HepG2 (cell line): ENCODE data around the gene LZTR1. TPM values are rescaled to one million over a fixed set of nuclear protein-coding genes. Genes with fewer than 3 reads are reported as not detected.

Experiments used
- ESRRA ChIP-seq: sonication (generic); formaldehyde crosslinking; IDR thresholded peaks from 2 replicates; pipeline ENCODE4 v1.5.1; 2020; ENCODE audit warnings: mild to moderate bottlenecking, low read depth, missing genetic modification reagents
- FUBP1 ChIP-seq: sonication (generic); formaldehyde crosslinking; IDR thresholded peaks from 2 replicates; pipeline ENCODE4 v1.5.1; 2020; ENCODE audit warnings: missing genetic modification reagents, mild to moderate bottlenecking, borderline replicate concordance
- HNRNPLL ChIP-seq: fragments of 200-400 bp; formaldehyde crosslinking; IDR thresholded peaks from 2 replicates; pipeline ENCODE4 v1.6.1; 2017; ENCODE audit warnings: mild to moderate bottlenecking, low read depth, low read length; ENCODE audit not compliant: poor library complexity, severe bottlenecking
- POLR2G ChIP-seq: fragments of 200-400 bp; formaldehyde crosslinking; IDR thresholded peaks from 2 replicates; pipeline ENCODE4 v1.6.1; 2018; ENCODE audit warnings: mild to moderate bottlenecking, low read depth, low read length, moderate library complexity
- RNF219 ChIP-seq: sonication (generic); formaldehyde crosslinking; IDR thresholded peaks from 2 replicates; pipeline ENCODE4 v1.5.0; 2020; ENCODE audit warnings: mild to moderate bottlenecking, missing genetic modification reagents
- TCF7 ChIP-seq: sonication (generic); IDR thresholded peaks from 2 replicates; pipeline ENCODE4 v1.6.1; 2016; ENCODE audit warnings: antibody characterized with exemption, low read depth
- XBP1 ChIP-seq: sonication (generic); formaldehyde crosslinking; IDR thresholded peaks from 2 replicates; pipeline ENCODE4 v1.5.0; 2020; ENCODE audit warnings: missing genetic modification reagents
- ZMAT5 ChIP-seq: sonication (generic); formaldehyde crosslinking; IDR thresholded peaks from 2 replicates; pipeline ENCODE4 v1.5.0; 2020; ENCODE audit warnings: mild to moderate bottlenecking, low read depth, missing genetic modification reagents, borderline replicate concordance
- ZNF207 ChIP-seq: fragments of 450-650 bp; IDR thresholded peaks from 2 replicates; pipeline ENCODE4 v1.6.1; 2016; ENCODE audit warnings: antibody characterized with exemption, borderline replicate concordance
- ZNF263 ChIP-seq: sonication (generic); formaldehyde crosslinking; IDR thresholded peaks from 2 replicates; pipeline ENCODE4 v1.4.0; 2020; ENCODE audit warnings: missing genetic modification reagents
- ZNF687 ChIP-seq: sonication (generic); formaldehyde crosslinking; IDR thresholded peaks from 2 replicates; pipeline ENCODE4 v1.5.1; 2020; ENCODE audit warnings: mild to moderate bottlenecking, missing genetic modification reagents, moderate library complexity
- ZNF839 ChIP-seq: sonication (generic); formaldehyde crosslinking; IDR thresholded peaks from 2 replicates; pipeline ENCODE4 v1.4.0; 2020; ENCODE audit warnings: missing genetic modification reagents, mild to moderate bottlenecking, borderline replicate concordance
- polyA plus RNA-seq, 8 experiments: library from polyadenylated mRNA; depleted of rRNA in 3 of 8; stranded (reverse) in 7 of 8; unstranded in 1 of 8; fragments of >200 nt; fragmentation: Illumina TruSeq in 4 of 8; extraction: Trizol in 4 of 8; gene quantifications; 2 replicates each; pipeline versions ENCODE4 v1.2.1 to v1.2.3, GENCODE V29; 2011 to 2016; ENCODE audit warnings: low read depth in 4 of 8, missing spikeins in 1 of 8, mixed read lengths in 1 of 8; ENCODE audit not compliant: insufficient read depth in 1 of 8
- total RNA-seq, 5 experiments: library from RNA; depleted of rRNA; stranded (reverse); fragments of >200 nt; fragmentation: Illumina TruSeq; extraction: Trizol; gene quantifications; 2 replicates each; pipeline ENCODE4 v1.2.3, GENCODE V29; 2016; ENCODE audit warnings: low read depth in 1 of 5
- TF ChIP-seq, protein P1 (sequence below): sonication (generic); formaldehyde crosslinking; IDR thresholded peaks from 2 replicates; pipeline ENCODE4 v1.8.0; 2022; ENCODE audit warnings: mild to moderate bottlenecking, missing genetic modification reagents, moderate library complexity
- TF ChIP-seq, protein P2 (sequence below): sonication (generic); formaldehyde crosslinking; IDR thresholded peaks from 2 replicates; pipeline ENCODE4 v1.5.1; 2020; ENCODE audit warnings: missing genetic modification reagents, mild to moderate bottlenecking, borderline replicate concordance
- TF ChIP-seq, protein P3 (sequence below): sonication (generic); formaldehyde crosslinking; IDR thresholded peaks from 2 replicates; pipeline ENCODE4 v1.5.0; 2020; ENCODE audit warnings: mild to moderate bottlenecking, missing genetic modification reagents, moderate library complexity

The LZTR1 gene
- total and polyA plus RNA-seq, 2 of the 13 experiments (the other 11 are each of a cell fraction or from before 2014, with no cell fraction given) = 21.8 to 22.4 TPM

DNA sequence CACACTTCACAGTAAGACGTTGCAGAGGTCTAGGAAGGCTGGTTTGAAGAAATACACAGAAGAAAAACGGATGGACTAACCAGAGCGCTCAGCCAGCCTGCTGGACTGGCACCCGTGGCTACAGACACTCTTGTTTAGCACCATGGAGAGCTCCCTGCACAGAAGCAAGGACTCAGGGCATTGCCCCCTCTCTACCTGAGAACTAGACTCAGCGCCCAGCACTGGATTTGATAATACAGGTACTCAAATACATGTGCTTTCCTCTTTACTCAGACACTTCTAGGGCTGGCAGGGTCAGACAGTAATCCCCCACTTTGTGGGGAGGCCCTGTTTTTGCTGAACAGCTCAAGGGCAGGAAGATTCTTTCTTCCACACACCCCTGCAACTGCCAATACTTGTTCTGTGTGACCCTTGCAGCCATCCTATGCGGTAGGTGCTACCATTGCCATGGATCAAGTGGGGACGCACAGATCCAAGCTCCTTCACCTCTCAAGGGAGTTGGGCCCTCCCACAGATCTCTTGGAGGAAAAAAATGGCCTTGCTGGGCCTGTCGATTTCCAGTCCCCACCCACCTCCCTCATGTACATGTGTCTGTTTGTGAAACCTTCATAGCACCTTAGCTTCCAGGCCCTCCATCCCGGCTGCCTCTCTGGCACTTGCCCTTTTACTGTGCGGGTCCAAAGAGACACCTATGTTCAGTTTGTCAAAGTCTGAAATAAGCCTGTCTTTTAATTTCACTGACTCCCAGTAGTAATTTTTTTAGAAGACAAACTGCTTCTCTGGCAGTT is 27.7 kb downstream of the LZTR1 start (continued):
- TF ChIP-seq FUBP1 (CRISPR knock-in tag) (no peak), HNRNPLL (no peak), RNF219 (CRISPR knock-in tag) (no peak), ESRRA (CRISPR knock-in tag) (no peak), TCF7 (no peak), XBP1 (CRISPR knock-in tag) (peak; percentile 90; the same call in 1 of the 2 replicates), ZNF839 (CRISPR knock-in tag) (no peak), ZMAT5 (CRISPR knock-in tag) (no peak), ZNF207 (no peak), ZNF687 (CRISPR knock-in tag) (no peak), ZNF263 (peak; percentile 52; the same call in 1 of the 2 replicates), POLR2G (no peak)
- TF ChIP-seq, protein P1, sequence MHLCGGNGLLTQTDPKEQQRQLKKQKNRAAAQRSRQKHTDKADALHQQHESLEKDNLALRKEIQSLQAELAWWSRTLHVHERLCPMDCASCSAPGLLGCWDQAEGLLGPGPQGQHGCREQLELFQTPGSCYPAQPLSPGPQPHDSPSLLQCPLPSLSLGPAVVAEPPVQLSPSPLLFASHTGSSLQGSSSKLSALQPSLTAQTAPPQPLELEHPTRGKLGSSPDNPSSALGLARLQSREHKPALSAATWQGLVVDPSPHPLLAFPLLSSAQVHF (CRISPR knock-in tag) = no peak
- TF ChIP-seq, protein P2, sequence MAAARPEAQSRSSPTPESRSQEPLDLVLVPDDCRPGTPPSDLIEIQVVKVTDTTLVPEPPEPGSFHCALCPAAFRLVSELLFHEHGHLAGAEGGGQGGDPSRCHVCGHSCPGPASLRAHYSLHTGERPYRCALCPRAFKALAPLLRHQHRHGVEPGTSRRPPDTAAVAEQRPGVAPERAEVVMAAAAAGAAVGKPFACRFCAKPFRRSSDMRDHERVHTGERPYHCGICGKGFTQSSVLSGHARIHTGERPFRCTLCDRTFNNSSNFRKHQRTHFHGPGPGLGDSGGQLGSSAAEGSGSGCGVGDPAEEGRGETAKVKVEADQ (CRISPR knock-in tag) = no peak
- TF ChIP-seq, protein P3, sequence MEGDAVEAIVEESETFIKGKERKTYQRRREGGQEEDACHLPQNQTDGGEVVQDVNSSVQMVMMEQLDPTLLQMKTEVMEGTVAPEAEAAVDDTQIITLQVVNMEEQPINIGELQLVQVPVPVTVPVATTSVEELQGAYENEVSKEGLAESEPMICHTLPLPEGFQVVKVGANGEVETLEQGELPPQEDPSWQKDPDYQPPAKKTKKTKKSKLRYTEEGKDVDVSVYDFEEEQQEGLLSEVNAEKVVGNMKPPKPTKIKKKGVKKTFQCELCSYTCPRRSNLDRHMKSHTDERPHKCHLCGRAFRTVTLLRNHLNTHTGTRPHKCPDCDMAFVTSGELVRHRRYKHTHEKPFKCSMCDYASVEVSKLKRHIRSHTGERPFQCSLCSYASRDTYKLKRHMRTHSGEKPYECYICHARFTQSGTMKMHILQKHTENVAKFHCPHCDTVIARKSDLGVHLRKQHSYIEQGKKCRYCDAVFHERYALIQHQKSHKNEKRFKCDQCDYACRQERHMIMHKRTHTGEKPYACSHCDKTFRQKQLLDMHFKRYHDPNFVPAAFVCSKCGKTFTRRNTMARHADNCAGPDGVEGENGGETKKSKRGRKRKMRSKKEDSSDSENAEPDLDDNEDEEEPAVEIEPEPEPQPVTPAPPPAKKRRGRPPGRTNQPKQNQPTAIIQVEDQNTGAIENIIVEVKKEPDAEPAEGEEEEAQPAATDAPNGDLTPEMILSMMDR (CRISPR knock-in tag) = no peak
